Body of pancreas (tissue), 4 donors: ENCODE measurements around the gene ZCCHC3. TPM values are rescaled to one million over a fixed set of nuclear protein-coding genes. Genes with fewer than 3 reads are reported as not detected.

ENCODE experiments used
- ATAC-seq: fragments of 150-250 bp; one replicate; pipeline ENCODE4 v1.9.1; 2016
- DNase-seq, 4 donors: peaks; one replicate each; pipeline ENCODE4 v3.0.0-alpha.2; 2019
- H3K27ac ChIP-seq, 4 donors: fragments of 200-600 bp; sonication (generic); 1 replicate in 3 of 4; 2 replicates in 1 of 4; pipeline versions ENCODE4 v1.5.1 to v1.6.1; 2016 to 2019; ENCODE audit warnings: mild to moderate bottlenecking in 1 of 4, mixed read lengths in 1 of 4, moderate library complexity in 1 of 4
- H3K27me3 ChIP-seq, 2 donors: fragments of 200-600 bp; sonication (generic); one replicate each; pipeline ENCODE4 v1.6.0; 2016; ENCODE audit warnings: mild to moderate bottlenecking in 1 of 2
- H3K36me3 ChIP-seq, 2 donors: fragments of 200-600 bp; sonication (generic); replicated peaks in 1 of 2; 2 replicates each; pipeline ENCODE4 v1.5.1; 2016; ENCODE audit warnings: low read depth in 2 of 2; ENCODE audit not compliant: insufficient read depth in 1 of 2
- H3K4me1 ChIP-seq: fragments of 200-600 bp; sonication (generic); one replicate; pipeline ENCODE4 v1.6.0; 2016
- H3K4me3 ChIP-seq, 2 donors: fragments of 200-600 bp; sonication (generic); 1 replicate in 1 of 2; 2 replicates in 1 of 2; pipeline ENCODE4 v1.5.1; 2016 to 2019
- H3K9me3 ChIP-seq, 3 donors: fragments of 200-600 bp; sonication (generic); 1 replicate in 2 of 3; 2 replicates in 1 of 3; pipeline ENCODE4 v1.5.1; 2016
- POLR2A ChIP-seq, 3 donors: fragments of 450-650 bp; IDR thresholded peaks; one replicate each; pipeline ENCODE4 v1.6.1; 2016; ENCODE audit warnings: antibody characterized with exemption in 3 of 3, mild to moderate bottlenecking in 2 of 3
- WGBS, 2 donors: methylation state at CpG; one replicate each; pipeline ENCODE4 v1.1.5; 2017; 5-methylcytosine and 5-hydroxymethylcytosine counted together
- intact Hi-C: fragments of 100-400 bp; cut with DNase I; formaldehyde crosslinking; loops from one replicate; pipeline ENCODE4 v1.15.1; 2023
- total RNA-seq, 2 donors: library from RNA; depleted of rRNA; stranded (reverse); fragments of >200 nt; gene quantifications; one replicate each; pipeline ENCODE4 v1.1.0, GENCODE V29; 2016
- TF ChIP-seq, protein P1 (sequence below), 7 experiments: fragments of 450-650 bp in 4 of 7; fragments of 200-600 bp in 3 of 7; sonication (generic) in 3 of 7; IDR thresholded peaks; one replicate each; pipeline ENCODE4 v1.5.1; 2016 to 2019; ENCODE audit warnings: antibody characterized with exemption in 7 of 7

The ZCCHC3 gene
- total RNA-seq, 2 donors from 2014 or later: 12.2 to 16.5 TPM

DNA sequence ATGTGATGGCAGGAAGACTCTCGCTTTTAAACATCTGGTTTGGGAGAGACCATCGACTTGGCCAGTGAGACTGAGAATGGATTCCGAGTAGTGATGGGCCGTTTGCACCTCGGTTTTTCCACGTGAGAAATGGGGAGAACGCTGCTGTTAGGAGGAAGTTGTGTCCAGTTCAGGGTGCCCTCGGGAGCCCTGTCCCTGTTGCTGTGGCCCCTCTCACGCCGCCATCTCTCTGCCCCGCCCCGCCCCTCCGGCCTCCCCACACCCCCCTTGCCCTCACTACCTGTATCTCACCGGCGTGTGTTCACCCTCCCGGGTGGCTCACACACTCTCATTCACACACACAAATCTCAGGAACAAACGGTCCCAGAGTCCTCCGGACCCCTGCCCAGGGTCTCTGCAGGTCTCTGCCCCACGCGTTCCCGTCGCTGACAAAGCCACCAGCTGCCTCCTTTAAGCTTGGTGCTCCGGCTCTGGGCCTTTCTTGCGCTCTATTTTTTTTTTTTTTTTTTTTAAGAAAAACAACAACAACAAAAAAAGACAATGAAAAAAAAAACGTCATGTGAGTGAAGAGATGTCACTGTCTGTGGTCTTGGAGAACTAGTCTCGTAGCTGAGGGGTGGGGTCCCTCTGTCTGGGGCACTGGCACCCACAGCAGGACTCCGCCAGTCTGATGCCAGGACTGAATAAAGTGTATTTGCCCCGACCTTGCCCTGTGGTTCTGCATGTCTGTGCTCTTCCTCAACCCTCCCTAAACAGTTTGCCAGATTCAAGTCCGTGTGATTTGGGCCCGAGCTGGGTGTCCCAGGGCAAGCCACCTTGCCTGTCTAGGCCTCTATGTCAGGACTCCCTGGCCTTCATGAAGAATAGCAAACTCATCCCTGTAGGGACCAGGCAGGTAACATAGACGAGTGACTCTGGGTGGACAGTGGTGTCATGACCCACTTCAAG, 30.9 kb downstream of the ZCCHC3 start:
- DNase-seq (no peak), ATAC-seq (no peak)
- Histone ChIP-seq H3K9me3 (no peaks in the 10 kb centered on the region), H3K27me3 (no peaks in the 10 kb centered on the region), H3K4me1 (peaks cover 39% of the 10 kb centered on the region), H3K27ac (peak overlapping the region; percentile 84 to 95 (median 92)), H3K4me3 (no peak overlapping the region), H3K36me3 (no peaks in the 10 kb centered on the region)
- WGBS, 2 donors: 42 to 58% methylated on average over 29 of the region's 31 CpGs
- intact Hi-C loops: no loop called here
- TF ChIP-seq POLR2A (IDR thresholded peaks at IDR 0.05): no peak
- TF ChIP-seq, protein P1, sequence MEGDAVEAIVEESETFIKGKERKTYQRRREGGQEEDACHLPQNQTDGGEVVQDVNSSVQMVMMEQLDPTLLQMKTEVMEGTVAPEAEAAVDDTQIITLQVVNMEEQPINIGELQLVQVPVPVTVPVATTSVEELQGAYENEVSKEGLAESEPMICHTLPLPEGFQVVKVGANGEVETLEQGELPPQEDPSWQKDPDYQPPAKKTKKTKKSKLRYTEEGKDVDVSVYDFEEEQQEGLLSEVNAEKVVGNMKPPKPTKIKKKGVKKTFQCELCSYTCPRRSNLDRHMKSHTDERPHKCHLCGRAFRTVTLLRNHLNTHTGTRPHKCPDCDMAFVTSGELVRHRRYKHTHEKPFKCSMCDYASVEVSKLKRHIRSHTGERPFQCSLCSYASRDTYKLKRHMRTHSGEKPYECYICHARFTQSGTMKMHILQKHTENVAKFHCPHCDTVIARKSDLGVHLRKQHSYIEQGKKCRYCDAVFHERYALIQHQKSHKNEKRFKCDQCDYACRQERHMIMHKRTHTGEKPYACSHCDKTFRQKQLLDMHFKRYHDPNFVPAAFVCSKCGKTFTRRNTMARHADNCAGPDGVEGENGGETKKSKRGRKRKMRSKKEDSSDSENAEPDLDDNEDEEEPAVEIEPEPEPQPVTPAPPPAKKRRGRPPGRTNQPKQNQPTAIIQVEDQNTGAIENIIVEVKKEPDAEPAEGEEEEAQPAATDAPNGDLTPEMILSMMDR (IDR thresholded peaks at IDR 0.05): no peak

DNA sequence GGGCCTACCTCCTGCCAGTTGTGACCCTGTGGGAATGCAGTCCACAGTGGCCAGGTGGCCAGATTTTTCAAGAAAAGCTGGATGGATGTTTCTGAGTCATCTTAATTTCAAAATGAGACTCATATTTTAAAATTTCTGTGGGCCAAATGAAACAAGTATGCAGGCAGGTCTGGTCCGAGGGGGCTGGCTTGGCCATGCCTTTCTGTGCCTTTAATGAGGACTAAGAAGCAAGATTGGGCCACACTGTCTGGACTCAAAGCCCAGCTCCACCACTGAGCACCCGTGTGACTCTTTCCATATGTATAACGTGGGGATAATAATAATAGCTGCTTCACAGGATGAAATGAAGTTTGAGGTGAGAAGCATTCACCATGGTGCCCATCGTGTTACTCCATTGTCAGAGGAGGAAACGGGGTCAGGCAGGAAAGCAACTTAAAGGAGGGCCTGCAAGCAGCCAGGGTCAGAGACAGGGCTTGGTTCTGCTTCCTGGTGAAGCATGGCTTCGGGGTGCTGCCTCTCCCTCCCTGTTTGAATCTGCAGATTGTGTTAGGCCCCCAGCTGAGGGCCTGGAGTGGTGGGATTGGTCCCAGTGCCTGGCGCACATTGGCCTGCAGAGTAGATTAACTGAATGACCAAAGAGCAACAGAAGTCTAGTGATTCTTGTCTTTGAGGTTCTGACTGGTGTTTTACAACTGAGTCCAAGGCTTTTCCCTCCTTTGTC, 31.8 kb downstream of the ZCCHC3 start:
- Histone ChIP-seq H3K4me1 (peaks cover 34% of the 10 kb centered on the region), H3K36me3 (no peaks in the 10 kb centered on the region), H3K9me3 (no peaks in the 10 kb centered on the region), H3K4me3 (no peak overlapping the region), H3K27me3 (no peaks in the 10 kb centered on the region), H3K27ac (peak overlapping the region in 3 of 4 donors; percentile 11 to 95 (median 54))
- TF ChIP-seq POLR2A (IDR thresholded peaks at IDR 0.05): no peak
- TF ChIP-seq, protein P1 (IDR thresholded peaks at IDR 0.05): no peak
- ATAC-seq (no peak), DNase-seq (peak in 1 of 4 donors; percentile 33)
- WGBS, 2 donors: 47 to 54% methylated on average over 7 of the region's 7 CpGs
- intact Hi-C loops: no loop called here

DNA sequence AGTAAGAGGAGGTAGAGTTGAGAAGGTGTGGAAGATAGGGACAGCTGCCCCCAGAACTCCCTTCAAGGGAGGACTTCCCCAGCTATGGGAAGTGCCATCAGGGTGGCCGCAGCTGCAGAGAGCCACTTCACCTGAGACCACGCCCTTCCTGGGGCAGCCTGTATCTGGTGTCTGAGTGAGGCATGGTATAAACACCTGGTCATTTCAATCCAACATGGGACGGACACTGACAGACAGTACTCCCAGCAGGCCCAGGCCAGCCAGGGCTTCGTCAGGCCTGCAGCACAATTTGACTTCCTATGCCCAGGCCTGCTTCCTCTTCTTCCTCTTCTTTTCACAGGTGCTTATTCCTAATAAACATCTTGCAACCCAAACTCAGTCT, 32.5 kb downstream of the ZCCHC3 start:
- intact Hi-C loops: no loop called here
- no peak for DNase-seq

DNA sequence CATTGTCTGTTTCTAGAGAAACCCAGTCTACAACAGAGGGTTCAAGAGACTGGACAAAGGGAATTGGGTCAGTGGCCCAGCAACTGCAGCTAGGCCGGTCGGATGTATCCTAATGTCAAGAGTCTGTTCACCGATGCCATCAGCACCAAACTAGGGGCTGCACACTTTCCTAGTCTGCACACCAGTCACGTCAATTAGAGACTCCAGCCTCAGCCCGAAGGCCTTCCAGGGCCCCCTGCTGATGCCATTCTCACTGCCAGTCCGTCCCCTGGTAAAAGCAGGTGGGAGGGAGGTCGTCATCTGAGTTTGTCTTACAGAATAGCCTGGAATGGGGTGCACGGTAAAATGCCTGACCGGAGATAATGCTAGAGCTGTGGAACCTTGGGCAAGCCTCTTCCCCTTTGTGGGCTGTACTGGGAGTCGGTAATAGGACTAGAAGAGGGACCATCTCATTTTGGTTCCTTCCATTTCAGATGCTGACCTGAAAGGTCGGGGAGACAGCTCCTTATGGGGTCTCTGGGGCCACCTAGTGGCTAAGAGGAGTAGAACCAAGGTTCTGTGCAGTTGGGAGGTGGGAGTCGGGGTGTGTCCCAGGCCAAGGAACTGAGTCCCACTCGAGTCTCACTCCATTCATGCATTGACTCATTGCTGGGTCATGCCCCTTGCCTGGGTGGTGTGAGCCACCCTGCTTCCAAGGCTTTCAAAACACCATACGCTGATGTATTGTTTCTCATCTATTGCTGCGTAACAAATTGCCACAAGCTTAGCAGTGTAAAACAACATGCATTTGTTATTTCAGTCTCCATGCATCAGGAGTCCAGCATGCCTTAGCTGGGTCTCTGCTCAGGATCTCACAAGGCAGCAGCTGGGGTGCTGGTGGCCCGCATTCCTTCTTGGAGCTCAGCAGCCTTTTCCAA, 33.1 kb downstream of the ZCCHC3 start:
- peak; percentile 50 to 66 (median 60) for DNase-seq
- 49 to 52% methylated on average over 15 to 16 of the region's 16 CpGs for WGBS, 2 donors
- Histone ChIP-seq H3K27ac (no peak overlapping the region), H3K4me1 (peaks cover 27% of the 10 kb centered on the region), H3K9me3 (no peaks in the 10 kb centered on the region), H3K27me3 (no peaks in the 10 kb centered on the region), H3K36me3 (no peaks in the 10 kb centered on the region), H3K4me3 (no peak overlapping the region)
- intact Hi-C loops: no loop called here
- peak; percentile 13 for ATAC-seq
- no peak for TF ChIP-seq POLR2A (IDR thresholded peaks at IDR 0.05)
- TF ChIP-seq, protein P1 (IDR thresholded peaks at IDR 0.05): peak; percentile 62 to 88 (median 76)

More for the DNA sequence above, 32.5 kb downstream of the ZCCHC3 start:
- peaks cover 27% of the 10 kb centered on the region for H3K4me1 ChIP-seq
- H3K36me3 ChIP-seq: no peaks in the 10 kb centered on the region
- 75 to 82% methylated on average over 4 of the region's 4 CpGs for WGBS, 2 donors
- H3K27ac ChIP-seq: no peak overlapping the region
- TF ChIP-seq POLR2A (IDR thresholded peaks at IDR 0.05): no peak
- TF ChIP-seq, protein P1 (IDR thresholded peaks at IDR 0.05): no peak
- no peaks in the 10 kb centered on the region for H3K27me3 ChIP-seq
- H3K9me3 ChIP-seq: no peaks in the 10 kb centered on the region
- ATAC-seq: no peak
- H3K4me3 ChIP-seq: no peak overlapping the region
